HG03432 (cell line): ENCODE measurements around the gene FGGY.
"Not testable (repeated sequence)": the region's sequence is repeated elsewhere in the genome, so short reads cannot be mapped to it uniquely, and the experiment has no call there.

Experiments
- ATAC-seq: cut with Tn5 transposase; IDR thresholded peaks from one replicate; pipeline ENCODE4 v1.9.1; 2021; ENCODE audit warnings: mild to moderate bottlenecking, moderate library complexity; ENCODE audit not compliant: unreplicated experiment

The FGGY gene

DNA sequence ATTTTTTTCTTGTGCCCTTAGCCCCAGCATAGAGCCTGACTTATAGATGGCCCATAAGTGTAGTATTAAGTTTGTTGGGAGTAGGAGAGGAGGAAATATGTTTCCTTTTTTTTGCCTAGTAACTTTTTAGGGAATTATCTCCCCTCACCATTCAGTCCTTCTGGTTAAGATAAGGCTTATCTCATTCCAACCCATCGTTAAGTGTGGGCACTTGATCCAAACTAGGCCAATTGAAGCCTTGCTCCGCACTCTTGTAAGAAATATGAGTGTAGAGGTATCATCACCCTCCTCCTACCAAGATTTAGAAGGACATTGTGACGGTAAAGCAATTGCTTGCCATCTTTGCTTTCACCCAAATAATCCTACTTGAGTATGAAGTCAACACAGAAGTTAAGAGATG lies 8.8 kb upstream of the FGGY start:
- ATAC-seq, result no peak

DNA sequence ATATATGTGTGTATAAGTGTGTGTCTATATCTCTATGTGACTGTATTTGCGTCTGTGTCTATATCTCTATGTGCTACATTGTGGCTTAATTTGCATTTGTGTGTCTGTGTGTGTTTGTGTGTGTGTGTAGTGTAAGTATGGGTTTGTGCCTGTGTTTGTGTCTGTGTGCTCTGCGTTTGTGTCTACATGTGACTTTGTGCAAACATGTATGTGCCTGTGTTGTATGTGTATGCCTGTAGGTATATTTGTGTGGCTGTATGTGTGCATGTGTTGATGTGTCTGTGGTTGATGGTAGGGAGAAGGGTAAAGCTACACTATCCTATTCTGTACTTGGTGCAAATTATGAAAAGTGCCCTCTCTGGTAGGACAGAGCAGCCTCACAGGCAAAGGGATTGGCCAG lies 7.3 kb upstream of the FGGY start:
- no peak for ATAC-seq

- ATAC-seq, result peak; percentile 84
These were observed 6.5 kb upstream of the FGGY start for GRCh38 chr1:59290193-59290949.

DNA sequence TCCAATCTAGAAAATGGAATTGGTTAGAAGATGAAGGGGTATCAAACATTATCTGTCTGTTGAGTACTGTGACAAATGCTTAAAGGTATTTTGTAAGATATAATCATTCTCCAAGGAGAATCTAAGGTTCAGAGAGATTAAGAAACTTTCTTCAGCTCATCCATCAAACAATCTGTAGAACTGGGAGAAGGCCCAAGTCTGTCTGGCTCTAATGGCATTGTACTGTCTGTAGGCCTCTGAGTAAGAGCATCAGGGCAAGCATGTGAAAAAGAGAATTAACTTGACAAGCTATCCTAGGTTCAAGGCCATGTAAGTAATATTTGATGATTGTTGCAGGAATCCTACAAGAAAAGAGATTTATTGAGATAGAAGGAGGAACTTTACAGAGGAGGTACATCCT lies 5.3 kb upstream of the FGGY start:
- no peak for ATAC-seq

GRCh38 chr1:59292562-59292961 lies 4.3 kb upstream of the FGGY start:
- ATAC-seq, result peak; percentile 28

GRCh38 chr1:59293206-59293605 lies 3.7 kb upstream of the FGGY start:
- ATAC-seq, result no peak

- ATAC-seq, result no peak
These were observed 3.0 kb upstream of the FGGY start for GRCh38 chr1:59293849-59294248.

- no peak for ATAC-seq
These were observed 2.5 kb upstream of the FGGY start for GRCh38 chr1:59294423-59294822.

DNA sequence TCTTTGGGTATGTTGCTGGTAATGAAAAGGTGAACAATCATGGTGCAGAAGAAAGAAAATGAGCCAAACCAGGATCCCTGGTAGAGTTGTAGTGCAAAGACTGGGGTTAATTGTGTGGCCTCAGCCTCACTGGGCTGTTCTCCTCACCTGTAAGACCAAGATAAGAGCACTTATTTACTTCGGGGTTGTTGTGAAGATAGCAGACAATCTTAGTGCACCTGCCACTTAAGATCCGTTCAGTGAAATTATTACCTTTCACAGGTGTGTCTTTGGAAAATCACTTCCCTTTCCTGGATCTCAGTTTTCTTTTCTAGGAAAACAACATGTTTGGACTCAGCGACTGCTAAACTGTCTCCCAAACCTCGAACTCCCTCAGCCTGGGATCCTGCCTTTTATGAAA lies 1.3 kb upstream of the FGGY start:
- no peak for ATAC-seq

DNA sequence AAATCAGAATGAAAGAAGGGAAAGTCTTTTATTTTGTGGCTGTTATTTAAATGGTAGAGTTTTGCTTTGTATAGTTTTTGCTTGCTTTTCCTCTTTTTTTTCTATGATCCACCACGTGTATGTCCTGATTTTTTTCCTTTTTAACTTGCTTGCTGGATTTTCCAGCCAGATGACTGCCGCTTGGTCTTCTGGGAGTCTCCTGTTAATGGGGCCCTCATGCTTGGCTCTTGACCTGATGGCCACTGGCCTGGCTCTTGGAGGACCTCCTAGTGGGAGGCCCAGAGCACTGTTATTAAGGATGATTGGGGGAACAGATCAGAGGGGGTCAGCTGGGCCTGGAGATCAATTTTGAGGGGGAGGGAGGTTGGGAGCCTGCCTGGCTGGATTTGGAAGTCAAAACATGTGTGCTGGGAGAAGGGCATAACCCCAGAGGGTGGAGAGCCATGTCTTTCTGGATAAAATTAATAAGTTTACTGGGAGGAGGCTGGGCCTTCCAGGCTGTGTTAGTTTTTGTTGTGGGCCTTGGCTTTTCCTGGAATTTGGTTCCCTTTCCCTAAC lies 1.2 kb downstream of the FGGY start:
- ATAC-seq, result no peak

GRCh38 chr1:59298710-59299346 lies 1.9 kb downstream of the FGGY start:
- ATAC-seq, result no peak

DNA sequence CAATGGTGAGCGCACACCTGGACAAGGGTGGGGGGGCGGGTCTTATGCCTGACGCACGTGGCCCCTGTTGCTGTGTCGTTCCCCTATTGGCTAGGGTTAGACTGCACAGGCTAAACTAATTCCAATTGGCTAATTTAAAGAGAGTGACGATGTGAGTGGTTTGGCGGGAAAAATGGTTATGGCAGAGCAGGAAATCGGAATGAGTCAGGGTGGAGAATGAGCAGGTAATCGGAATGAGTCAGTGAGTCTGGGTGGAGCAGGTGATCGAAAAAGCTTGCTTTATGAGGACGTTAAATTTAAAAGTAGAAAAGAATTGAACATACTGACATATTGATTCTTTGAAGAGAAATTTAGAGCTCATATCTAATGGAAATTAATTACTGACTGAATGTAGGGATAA lies 2.8 kb downstream of the FGGY start:
- ATAC-seq, result not testable (repeated sequence)

GRCh38 chr1:59302297-59302696 lies 5.4 kb downstream of the FGGY start:
- ATAC-seq, result no peak

- no peak for ATAC-seq
These were observed 6.0 kb downstream of the FGGY start for GRCh38 chr1:59302871-59303270.

DNA sequence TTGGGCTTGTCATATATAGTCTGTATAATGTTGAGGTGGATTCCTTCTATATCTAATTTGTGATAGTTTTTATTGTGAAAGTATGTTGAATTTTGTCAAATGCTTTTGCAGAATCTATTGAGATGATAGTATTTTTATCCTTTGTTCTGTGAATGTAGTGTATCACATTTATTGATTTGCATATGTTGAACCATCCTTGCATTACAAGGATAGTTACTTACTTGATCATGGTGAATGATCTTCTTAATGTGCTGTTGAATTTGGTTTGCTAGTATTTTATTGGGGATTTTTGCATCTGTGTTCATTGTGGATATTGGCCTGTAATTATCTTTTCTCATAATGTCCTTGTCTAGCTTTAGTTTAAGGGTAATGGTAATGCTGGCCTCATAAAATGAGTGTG lies 8.3 kb downstream of the FGGY start:
- ATAC-seq, result no peak

GRCh38 chr1:59307591-59307990 lies 10.7 kb downstream of the FGGY start:
- ATAC-seq, result no peak

DNA sequence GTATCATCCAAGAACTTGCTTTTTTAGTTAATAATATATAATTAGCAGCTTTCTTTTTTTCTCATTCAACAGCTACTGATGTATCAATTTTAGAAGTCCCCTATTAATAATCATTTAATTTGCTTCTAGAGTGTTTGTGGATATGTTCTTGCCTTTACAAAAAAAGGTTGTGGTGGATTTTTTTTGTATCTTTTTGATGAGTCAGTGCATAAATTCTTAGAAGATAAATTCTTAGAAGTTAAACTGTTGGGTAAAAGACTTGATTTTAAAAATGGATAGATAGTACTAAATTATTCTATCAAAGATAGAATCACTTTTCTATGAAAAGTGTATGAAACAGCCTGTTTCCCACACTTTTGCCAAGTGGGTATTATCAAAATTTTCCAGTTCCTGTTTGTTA lies 11.9 kb downstream of the FGGY start:
- no peak for ATAC-seq

DNA sequence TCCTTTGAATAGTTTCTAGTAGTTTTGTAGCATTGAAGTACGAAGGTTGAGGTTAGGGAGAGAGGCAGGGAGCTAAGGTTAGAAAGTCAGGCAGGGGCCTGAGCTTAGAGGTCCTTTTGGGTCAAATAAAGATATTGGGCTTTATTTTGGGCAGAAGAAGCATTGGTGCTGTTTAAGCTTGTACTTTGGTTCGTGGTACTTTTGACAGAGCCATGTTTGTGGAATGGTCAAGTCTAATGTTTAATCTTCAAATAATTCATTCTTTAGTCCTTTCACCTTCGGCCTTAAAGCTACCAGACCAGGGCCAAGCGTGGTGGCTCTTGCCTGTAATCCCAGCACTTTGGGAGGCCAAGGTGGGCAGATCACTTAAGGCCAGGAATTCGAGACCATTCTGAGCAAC lies 12.5 kb downstream of the FGGY start:
- no peak for ATAC-seq

- ATAC-seq, result no peak
These were observed 13.1 kb downstream of the FGGY start for GRCh38 chr1:59309795-59310548.

- no peak for ATAC-seq
These were observed 13.8 kb downstream of the FGGY start for GRCh38 chr1:59310549-59311250.
